Loucy (cell line): ENCODE results near the gene PLXNA2.

ENCODE experiments used
- EZH2phosphoT487 ChIP-seq: fragments of 200-600 bp; IDR thresholded peaks from 2 replicates; pipeline ENCODE4 v1.6.1; 2018; ENCODE audit warnings: antibody characterized with exemption, mild to moderate bottlenecking, moderate library complexity, borderline replicate concordance
- TF ChIP-seq, protein P1 (sequence below): fragments of 200-600 bp; sonication (generic); conservative IDR thresholded peaks from 2 replicates; pipeline ENCODE4 v1.5.1; 2014; ENCODE audit warnings: mild to moderate bottlenecking, antibody characterized with exemption, low read length

DNA sequence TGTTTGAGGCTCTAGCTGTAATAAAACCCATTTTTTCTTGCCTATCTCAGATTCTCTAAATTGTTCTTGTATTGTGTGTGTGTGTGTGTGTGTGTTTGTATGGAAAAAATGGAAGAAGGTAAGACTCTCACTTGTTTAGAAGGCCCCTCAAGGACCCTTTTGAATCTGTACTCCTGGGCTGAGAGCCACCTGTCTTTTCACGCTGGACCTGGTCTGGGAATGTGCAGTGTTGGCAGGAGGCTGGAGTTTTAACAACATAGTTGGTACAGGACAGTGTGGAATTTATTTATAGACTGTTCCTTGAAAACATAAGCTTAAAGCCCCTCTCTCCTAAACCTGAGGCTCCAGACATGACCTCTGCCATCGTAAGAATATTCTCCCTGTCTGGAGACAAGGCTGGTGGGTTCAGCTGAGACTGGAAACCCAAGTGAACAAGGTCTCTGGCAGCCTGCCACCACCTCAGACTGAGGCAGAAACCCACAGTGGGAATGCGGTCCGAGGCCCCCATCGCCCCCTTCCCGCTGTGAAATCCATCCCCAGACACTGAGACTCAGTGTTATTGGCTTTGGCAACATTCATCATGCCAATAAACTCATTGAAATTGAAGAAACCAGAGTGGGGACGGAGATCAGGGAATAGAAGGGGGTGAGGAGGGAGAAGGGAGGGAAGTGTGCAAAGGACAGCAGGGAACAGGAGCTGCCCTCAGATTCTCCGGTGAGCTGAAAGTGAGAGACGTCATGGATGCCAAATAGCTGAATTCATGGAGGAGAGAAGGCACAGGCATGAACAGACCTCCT, 24.6 kb upstream of the PLXNA2 start:
- TF ChIP-seq, protein P1, sequence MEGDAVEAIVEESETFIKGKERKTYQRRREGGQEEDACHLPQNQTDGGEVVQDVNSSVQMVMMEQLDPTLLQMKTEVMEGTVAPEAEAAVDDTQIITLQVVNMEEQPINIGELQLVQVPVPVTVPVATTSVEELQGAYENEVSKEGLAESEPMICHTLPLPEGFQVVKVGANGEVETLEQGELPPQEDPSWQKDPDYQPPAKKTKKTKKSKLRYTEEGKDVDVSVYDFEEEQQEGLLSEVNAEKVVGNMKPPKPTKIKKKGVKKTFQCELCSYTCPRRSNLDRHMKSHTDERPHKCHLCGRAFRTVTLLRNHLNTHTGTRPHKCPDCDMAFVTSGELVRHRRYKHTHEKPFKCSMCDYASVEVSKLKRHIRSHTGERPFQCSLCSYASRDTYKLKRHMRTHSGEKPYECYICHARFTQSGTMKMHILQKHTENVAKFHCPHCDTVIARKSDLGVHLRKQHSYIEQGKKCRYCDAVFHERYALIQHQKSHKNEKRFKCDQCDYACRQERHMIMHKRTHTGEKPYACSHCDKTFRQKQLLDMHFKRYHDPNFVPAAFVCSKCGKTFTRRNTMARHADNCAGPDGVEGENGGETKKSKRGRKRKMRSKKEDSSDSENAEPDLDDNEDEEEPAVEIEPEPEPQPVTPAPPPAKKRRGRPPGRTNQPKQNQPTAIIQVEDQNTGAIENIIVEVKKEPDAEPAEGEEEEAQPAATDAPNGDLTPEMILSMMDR = no peak
- no peak for TF ChIP-seq EZH2phosphoT487
